Smooth muscle cell (in vitro differentiated cells): ENCODE data around the gene RSRC1. TPM values are rescaled to one million over a fixed set of nuclear protein-coding genes. Genes with fewer than 3 reads are reported as not detected.

ENCODE experiments used
- DNase-seq: peaks from one replicate; lab custom pipeline; 2025; ENCODE audit not compliant: unreplicated experiment; lab: John Stamatoyannopoulos, UW
- H2AFZ ChIP-seq: fragments of 200-600 bp; sonication (generic); 2 replicates; pipeline ENCODE4 v1.6.0; 2016; ENCODE audit warnings: antibody characterized with exemption, low read depth, mild to moderate bottlenecking
- H3F3A ChIP-seq: fragments of 200-600 bp; sonication (generic); 2 replicates; pipeline ENCODE4 v1.6.0; 2017; ENCODE audit warnings: antibody characterized with exemption, low read depth
- H3K27ac ChIP-seq: fragments of 200-600 bp; sonication (generic); 2 replicates; pipeline ENCODE4 v1.5.1; 2016; ENCODE audit warnings: low read depth, mild to moderate bottlenecking
- H3K27me3 ChIP-seq: fragments of 200-600 bp; sonication (generic); 2 replicates; pipeline ENCODE4 v1.6.1; 2016; ENCODE audit warnings: low read depth, mild to moderate bottlenecking
- H3K36me3 ChIP-seq: fragments of 200-600 bp; sonication (generic); 2 replicates; pipeline ENCODE4 v1.5.1; 2016; ENCODE audit warnings: low read depth
- H3K4me1 ChIP-seq: fragments of 200-600 bp; sonication (generic); 2 replicates; pipeline ENCODE4 v1.5.1; 2016; ENCODE audit warnings: low read depth
- H3K4me2 ChIP-seq: fragments of 200-600 bp; sonication (generic); 2 replicates; pipeline ENCODE4 v1.6.0; 2016; ENCODE audit warnings: mild to moderate bottlenecking
- H3K4me3 ChIP-seq: fragments of 200-600 bp; sonication (generic); 2 replicates; pipeline ENCODE4 v1.5.1; 2016; ENCODE audit warnings: mild to moderate bottlenecking
- H3K79me2 ChIP-seq: fragments of 200-600 bp; sonication (generic); 2 replicates; pipeline ENCODE4 v1.6.0; 2016; ENCODE audit warnings: low read depth, mild to moderate bottlenecking
- H3K9ac ChIP-seq: fragments of 200-600 bp; sonication (generic); 2 replicates; pipeline ENCODE4 v1.6.0; 2016; ENCODE audit warnings: low read depth
- H3K9me3 ChIP-seq: fragments of 200-600 bp; sonication (generic); replicated peaks from 2 replicates; pipeline ENCODE4 v1.5.1; 2016; ENCODE audit warnings: low read depth
- H4K20me1 ChIP-seq: fragments of 200-600 bp; sonication (generic); 2 replicates; pipeline ENCODE4 v1.6.0; 2016; ENCODE audit warnings: low read depth
- CTCF ChIP-seq: fragments of 200-600 bp; sonication (generic); IDR thresholded peaks from 2 replicates; pipeline ENCODE4 v1.5.1; 2017; ENCODE audit warnings: borderline replicate concordance, mild to moderate bottlenecking, antibody characterized with exemption; ENCODE audit not compliant: insufficient read depth, poor library complexity, severe bottlenecking
- WGBS: methylation state at CpG from one replicate; pipeline ENCODE4 v1.1.7; 2016; ENCODE audit warnings: low lambda C conversion rate; 5-methylcytosine and 5-hydroxymethylcytosine counted together
- polyA plus RNA-seq: library from polyadenylated mRNA; unstranded; fragments of >200 nt; fragmentation: Nextera tagmentation; extraction: Ambion mirVana; gene quantifications from 2 replicates; pipeline ENCODE4 v1.2.1, GENCODE V29; 2016
- total RNA-seq: library from RNA; depleted of rRNA; stranded (reverse); fragments of >200 nt; gene quantifications from 2 replicates; pipeline ENCODE4 v1.2.3, GENCODE V29; 2014

Gene RSRC1
- total and polyA plus RNA-seq, 2 experiments from 2014 or later, result 18.5 to 43.9 TPM

GRCh38 chr3:158104431-158104921 lies 5.4 kb upstream of the RSRC1 start:
- TF ChIP-seq CTCF, result no peak
- Histone ChIP-seq H3K4me1 (peaks cover 13% of the 10 kb centered on the region), H3K36me3 (no peaks in the 10 kb centered on the region), H3K27me3 (peaks cover 98% of the 10 kb centered on the region), H4K20me1 (no peaks in the 10 kb centered on the region), H2AFZ (no peak overlapping the region), H3K4me2 (peak overlapping the region; percentile 88), H3F3A (no peaks in the 10 kb centered on the region), H3K27ac (no peak overlapping the region), H3K79me2 (no peaks in the 10 kb centered on the region), H3K4me3 (peak overlapping the region; percentile 57), H3K9me3 (no peaks in the 10 kb centered on the region), H3K9ac (no peak overlapping the region)
- 24% methylated on average over 5 of the region's 5 CpGs for WGBS
- DNase-seq, result no peak

GRCh38 chr3:158105119-158105709 lies 4.7 kb upstream of the RSRC1 start:
- Histone ChIP-seq H2AFZ (no peak overlapping the region), H3K79me2 (no peaks in the 10 kb centered on the region), H3K27ac (no peak overlapping the region), H3K4me1 (peaks cover 13% of the 10 kb centered on the region), H3K4me3 (peak overlapping the region; percentile 57), H3K36me3 (no peaks in the 10 kb centered on the region), H3K9ac (no peak overlapping the region), H3K4me2 (peak overlapping the region; percentile 88), H3F3A (no peaks in the 10 kb centered on the region), H3K9me3 (no peaks in the 10 kb centered on the region), H4K20me1 (no peaks in the 10 kb centered on the region), H3K27me3 (peaks cover 91% of the 10 kb centered on the region)
- 2% methylated on average over 18 of the region's 39 CpGs for WGBS
- TF ChIP-seq CTCF, result no peak
- no peak for DNase-seq

- Histone ChIP-seq H3K9me3 (no peaks in the 10 kb centered on the region), H3K27me3 (peaks cover 85% of the 10 kb centered on the region), H3K4me3 (peak overlapping the region; percentile 57), H3K79me2 (peaks cover 1% of the 10 kb centered on the region), H4K20me1 (no peaks in the 10 kb centered on the region), H3K9ac (no peak overlapping the region), H3K27ac (no peak overlapping the region), H3K4me1 (peaks cover 15% of the 10 kb centered on the region), H2AFZ (peak overlapping the region; percentile 86), H3K4me2 (peak overlapping the region; percentile 88), H3K36me3 (no peaks in the 10 kb centered on the region), H3F3A (no peaks in the 10 kb centered on the region)
- DNase-seq, result no peak
- under 1% methylated on average over 39 of the region's 45 CpGs for WGBS
- TF ChIP-seq CTCF, result no peak
Measured at GRCh38 chr3:158105710-158106253, 4.1 kb upstream of the RSRC1 start.
